ENCODE data around the gene TMED10.

TMED10 gene

GRCh38 chr14:75176142-75176820, at the start of gene TMED10:
Gene TMED10, minus strand, starts transcription at chr14:75176612. Its CDS starts 33 bp downstream, at chr14:75176579.
- DNase-seq: peak; percentile 93 to 95
- no peak for TF ChIP-seq GATA1 (IDR thresholded peaks at IDR 0.05; ENCODE audit: low read depth, low read length)
- TF ChIP-seq POLR2A (IDR thresholded peaks at IDR 0.05; ENCODE audit: low read length): peak; percentile 77

- no peak for DNase-seq
- TF ChIP-seq POLR2A (IDR thresholded peaks at IDR 0.05; ENCODE audit: low read length) (no peak), GATA1 (IDR thresholded peaks at IDR 0.05; ENCODE audit: low read depth, low read length) (no peak)
Measured at GRCh38 chr14:75224561-75224960, 48.1 kb upstream of the TMED10 start.

- TF ChIP-seq POLR2A (IDR thresholded peaks at IDR 0.05; ENCODE audit: low read length) (no peak), GATA1 (IDR thresholded peaks at IDR 0.05; ENCODE audit: low read depth, low read length) (no peak)
- DNase-seq: no peak
Measured at GRCh38 chr14:75223664-75224154, 47.3 kb upstream of the TMED10 start.

- no peak for TF ChIP-seq POLR2A (IDR thresholded peaks at IDR 0.05; ENCODE audit: low read length)
- TF ChIP-seq GATA1 (IDR thresholded peaks at IDR 0.05; ENCODE audit: low read depth, low read length): no peak
- no peak for DNase-seq
Measured at GRCh38 chr14:75222208-75222701, 45.8 kb upstream of the TMED10 start.

- DNase-seq: no peak
- TF ChIP-seq POLR2A (IDR thresholded peaks at IDR 0.05; ENCODE audit: low read length) (no peak), GATA1 (IDR thresholded peaks at IDR 0.05; ENCODE audit: low read depth, low read length) (no peak)
Measured at GRCh38 chr14:75221797-75222196, 45.4 kb upstream of the TMED10 start.

GRCh38 chr14:75220156-75220555, 43.7 kb upstream of the TMED10 start:
- DNase-seq: no peak
- TF ChIP-seq GATA1 (IDR thresholded peaks at IDR 0.05; ENCODE audit: low read depth, low read length) (no peak), POLR2A (IDR thresholded peaks at IDR 0.05; ENCODE audit: low read length) (no peak)

GRCh38 chr14:75217508-75218206, 41.2 kb upstream of the TMED10 start:
- no peak for DNase-seq
- TF ChIP-seq POLR2A (IDR thresholded peaks at IDR 0.05; ENCODE audit: low read length) (no peak), GATA1 (IDR thresholded peaks at IDR 0.05; ENCODE audit: low read depth, low read length) (no peak)

- TF ChIP-seq GATA1 (IDR thresholded peaks at IDR 0.05; ENCODE audit: low read depth, low read length) (no peak), POLR2A (IDR thresholded peaks at IDR 0.05; ENCODE audit: low read length) (no peak)
- no peak for DNase-seq
Measured at GRCh38 chr14:75216427-75217006, 40.1 kb upstream of the TMED10 start.

GRCh38 chr14:75215520-75215919, 39.1 kb upstream of the TMED10 start:
- DNase-seq: no peak
- TF ChIP-seq GATA1 (IDR thresholded peaks at IDR 0.05; ENCODE audit: low read depth, low read length) (no peak), POLR2A (IDR thresholded peaks at IDR 0.05; ENCODE audit: low read length) (no peak)

- TF ChIP-seq POLR2A (IDR thresholded peaks at IDR 0.05; ENCODE audit: low read length): no peak
- TF ChIP-seq GATA1 (IDR thresholded peaks at IDR 0.05; ENCODE audit: low read depth, low read length): no peak
- no peak for DNase-seq
Measured at GRCh38 chr14:75214558-75214957, 38.1 kb upstream of the TMED10 start.

GRCh38 chr14:75213172-75213571, 36.8 kb upstream of the TMED10 start:
- TF ChIP-seq POLR2A (IDR thresholded peaks at IDR 0.05; ENCODE audit: low read length): no peak
- no peak for TF ChIP-seq GATA1 (IDR thresholded peaks at IDR 0.05; ENCODE audit: low read depth, low read length)
- DNase-seq: no peak

- DNase-seq: no peak
- no peak for TF ChIP-seq GATA1 (IDR thresholded peaks at IDR 0.05; ENCODE audit: low read depth, low read length)
- TF ChIP-seq POLR2A (IDR thresholded peaks at IDR 0.05; ENCODE audit: low read length): no peak
Measured at GRCh38 chr14:75208843-75209242, 32.4 kb upstream of the TMED10 start.

GRCh38 chr14:75206190-75206589, 29.8 kb upstream of the TMED10 start:
- DNase-seq: no peak
- no peak for TF ChIP-seq POLR2A (IDR thresholded peaks at IDR 0.05; ENCODE audit: low read length)
- no peak for TF ChIP-seq GATA1 (IDR thresholded peaks at IDR 0.05; ENCODE audit: low read depth, low read length)

- TF ChIP-seq POLR2A (IDR thresholded peaks at IDR 0.05; ENCODE audit: low read length) (no peak), GATA1 (IDR thresholded peaks at IDR 0.05; ENCODE audit: low read depth, low read length) (no peak)
- DNase-seq: no peak
Measured at GRCh38 chr14:75205591-75205990, 29.2 kb upstream of the TMED10 start.

Measured in erythroblast (primary cell).